GM12875 (cell line): Measurements from ENCODE around the gene RASD2.

Experiments
- H3K4me3 ChIP-seq: one replicate; pipeline ENCODE4 v1.5.1; 2011; ENCODE audit warnings: low read depth, low read length, control low read depth
- TF ChIP-seq, protein P1 (sequence below): IDR thresholded peaks from 2 replicates; pipeline ENCODE4 v1.5.1; 2011; ENCODE audit warnings: low read depth, mild to moderate bottlenecking, control low read depth, inconsistent platforms, low read length, moderate library complexity, borderline replicate concordance; ENCODE audit not compliant: insufficient read depth

The RASD2 gene

DNA sequence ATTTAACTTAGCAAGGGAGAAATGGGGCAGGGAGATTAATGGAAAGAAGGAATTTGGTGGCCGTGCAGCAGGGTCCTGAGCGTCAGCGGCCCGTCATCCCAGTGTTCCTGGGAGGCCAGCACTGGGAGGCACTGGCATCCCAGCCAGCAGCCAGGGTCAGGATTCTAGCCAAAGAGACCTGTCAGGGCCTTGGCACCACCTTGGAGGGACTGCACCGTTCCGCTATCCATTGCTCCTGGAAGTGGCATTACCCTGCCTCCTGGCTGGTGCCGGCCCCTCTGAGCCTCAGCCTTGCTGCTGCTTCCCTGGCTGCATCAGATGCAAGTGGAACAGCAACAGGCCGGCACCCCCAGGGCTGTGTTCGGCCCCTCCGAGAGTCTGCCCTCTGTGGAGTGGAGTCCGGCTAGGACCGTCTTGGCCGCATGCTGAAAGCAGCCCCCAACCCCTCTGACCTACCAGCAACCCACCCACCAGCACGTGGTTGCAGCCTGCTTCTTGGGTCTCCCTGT lies 30.1 kb downstream of the RASD2 start:
- TF ChIP-seq, protein P1, sequence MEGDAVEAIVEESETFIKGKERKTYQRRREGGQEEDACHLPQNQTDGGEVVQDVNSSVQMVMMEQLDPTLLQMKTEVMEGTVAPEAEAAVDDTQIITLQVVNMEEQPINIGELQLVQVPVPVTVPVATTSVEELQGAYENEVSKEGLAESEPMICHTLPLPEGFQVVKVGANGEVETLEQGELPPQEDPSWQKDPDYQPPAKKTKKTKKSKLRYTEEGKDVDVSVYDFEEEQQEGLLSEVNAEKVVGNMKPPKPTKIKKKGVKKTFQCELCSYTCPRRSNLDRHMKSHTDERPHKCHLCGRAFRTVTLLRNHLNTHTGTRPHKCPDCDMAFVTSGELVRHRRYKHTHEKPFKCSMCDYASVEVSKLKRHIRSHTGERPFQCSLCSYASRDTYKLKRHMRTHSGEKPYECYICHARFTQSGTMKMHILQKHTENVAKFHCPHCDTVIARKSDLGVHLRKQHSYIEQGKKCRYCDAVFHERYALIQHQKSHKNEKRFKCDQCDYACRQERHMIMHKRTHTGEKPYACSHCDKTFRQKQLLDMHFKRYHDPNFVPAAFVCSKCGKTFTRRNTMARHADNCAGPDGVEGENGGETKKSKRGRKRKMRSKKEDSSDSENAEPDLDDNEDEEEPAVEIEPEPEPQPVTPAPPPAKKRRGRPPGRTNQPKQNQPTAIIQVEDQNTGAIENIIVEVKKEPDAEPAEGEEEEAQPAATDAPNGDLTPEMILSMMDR, result no peak
- no peak overlapping the region for H3K4me3 ChIP-seq

DNA sequence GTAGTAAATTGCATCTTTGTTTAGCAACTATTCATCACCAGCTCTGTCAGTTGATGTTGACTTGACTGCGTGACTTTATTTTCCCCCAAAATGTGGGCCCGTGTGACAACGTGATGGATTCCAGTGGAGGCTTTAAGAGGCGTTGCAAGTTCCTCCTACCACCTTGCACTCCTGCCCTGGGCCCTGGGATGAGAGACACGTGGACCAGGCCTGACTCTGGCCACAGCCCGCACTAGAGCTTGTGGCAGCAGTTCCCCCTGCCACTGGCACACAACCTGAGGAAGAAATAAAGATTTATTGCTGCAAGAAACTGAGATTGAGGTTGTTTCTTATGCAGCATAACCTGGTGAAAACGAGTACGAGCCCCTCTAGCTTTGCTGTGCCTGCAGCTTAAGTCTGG lies 31.9 kb downstream of the RASD2 start:
- TF ChIP-seq, protein P1, result no peak
- no peak overlapping the region for H3K4me3 ChIP-seq

DNA sequence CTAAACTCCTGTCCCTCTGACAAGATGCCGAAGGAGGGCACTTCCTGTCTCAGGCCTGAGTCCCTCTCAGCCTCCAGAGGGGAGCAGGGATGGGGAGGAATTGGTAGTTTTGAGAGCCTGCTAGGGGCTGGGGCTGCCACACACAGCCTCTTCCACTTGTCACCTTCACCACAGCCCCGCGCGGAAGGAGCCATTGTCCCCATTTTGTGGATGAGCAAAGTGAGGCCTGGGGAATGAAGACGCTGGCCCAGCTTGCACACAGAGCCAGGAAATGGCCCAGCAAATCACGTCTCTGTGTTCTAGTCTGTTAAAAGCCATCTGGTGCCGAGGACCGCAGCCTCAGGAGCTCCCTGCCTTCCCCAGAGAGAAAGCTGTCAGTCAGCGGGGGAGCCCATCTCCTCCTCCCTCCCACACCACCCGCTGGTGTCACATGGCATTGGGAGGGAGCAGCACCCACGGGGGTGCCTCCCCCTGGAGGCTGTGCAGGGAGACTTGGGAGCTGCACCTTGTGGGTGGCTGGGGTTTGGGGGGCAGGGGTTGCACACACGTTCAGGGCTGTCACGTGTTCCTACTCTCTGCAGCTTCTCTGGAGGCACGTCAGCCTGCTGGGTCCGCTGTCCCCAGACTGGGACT lies 34.6 kb downstream of the RASD2 start:
- no peak overlapping the region for H3K4me3 ChIP-seq
- TF ChIP-seq, protein P1, result no peak

DNA sequence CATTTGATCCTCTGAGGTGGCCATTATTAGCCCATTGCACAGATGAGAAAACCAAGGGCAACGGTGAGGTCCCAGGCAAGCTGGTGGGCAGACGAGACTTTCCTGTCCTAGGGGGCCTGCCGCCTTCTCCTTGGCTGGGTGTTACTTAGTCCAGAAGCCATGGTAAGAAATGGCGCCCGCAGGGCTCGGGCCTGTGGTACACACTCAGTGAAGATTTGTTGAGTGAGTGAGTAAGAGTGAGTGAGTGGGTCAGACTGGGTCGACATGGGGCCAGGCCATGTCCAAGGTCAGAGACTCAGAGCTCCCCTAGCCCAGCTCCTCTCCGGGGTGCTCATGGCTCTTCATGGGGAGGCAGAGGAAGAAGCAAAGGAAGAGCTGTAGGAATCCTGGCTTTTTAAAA lies 36.0 kb downstream of the RASD2 start:
- TF ChIP-seq, protein P1, result no peak
- H3K4me3 ChIP-seq, result no peak overlapping the region

DNA sequence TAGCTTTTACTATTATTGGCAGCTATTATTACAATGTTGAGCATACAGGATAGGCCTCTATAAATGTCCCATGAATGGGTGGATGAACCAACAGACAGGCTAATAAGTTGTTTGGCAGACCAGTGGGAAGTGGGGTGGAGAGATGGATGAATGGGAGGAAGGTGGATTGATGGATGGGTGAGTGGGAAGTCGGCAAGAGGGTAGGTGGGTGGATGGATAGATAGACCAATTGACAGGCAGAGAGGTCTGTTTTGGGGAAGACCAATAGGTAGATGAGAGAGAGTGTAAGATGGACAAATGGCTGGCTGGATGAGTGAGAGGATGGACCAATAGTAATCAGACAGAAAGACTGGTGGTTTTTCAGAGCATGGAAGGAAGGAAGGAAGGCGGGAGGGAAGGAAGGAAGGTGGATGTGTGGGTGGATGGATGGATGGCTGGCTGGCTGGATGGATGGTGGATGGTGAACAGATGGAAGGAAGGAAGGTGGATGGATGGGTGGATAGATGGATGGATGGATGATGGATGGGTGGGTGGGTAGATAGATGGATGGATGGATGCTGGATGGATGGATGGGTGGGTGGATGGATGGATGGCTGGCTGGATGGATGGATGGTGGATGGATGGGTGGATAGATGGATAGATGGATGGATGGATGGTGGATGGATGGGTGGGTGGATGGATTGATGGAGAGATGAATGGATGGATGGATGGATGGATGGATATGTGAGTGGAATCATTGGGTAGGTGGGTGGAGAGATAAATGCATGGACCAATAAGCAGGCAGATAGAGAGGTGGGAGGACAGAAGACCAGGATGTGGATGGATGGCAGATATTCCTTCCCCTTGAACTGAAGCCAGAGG lies 37.4 kb downstream of the RASD2 start:
- TF ChIP-seq, protein P1, result no peak
- no peak overlapping the region for H3K4me3 ChIP-seq

DNA sequence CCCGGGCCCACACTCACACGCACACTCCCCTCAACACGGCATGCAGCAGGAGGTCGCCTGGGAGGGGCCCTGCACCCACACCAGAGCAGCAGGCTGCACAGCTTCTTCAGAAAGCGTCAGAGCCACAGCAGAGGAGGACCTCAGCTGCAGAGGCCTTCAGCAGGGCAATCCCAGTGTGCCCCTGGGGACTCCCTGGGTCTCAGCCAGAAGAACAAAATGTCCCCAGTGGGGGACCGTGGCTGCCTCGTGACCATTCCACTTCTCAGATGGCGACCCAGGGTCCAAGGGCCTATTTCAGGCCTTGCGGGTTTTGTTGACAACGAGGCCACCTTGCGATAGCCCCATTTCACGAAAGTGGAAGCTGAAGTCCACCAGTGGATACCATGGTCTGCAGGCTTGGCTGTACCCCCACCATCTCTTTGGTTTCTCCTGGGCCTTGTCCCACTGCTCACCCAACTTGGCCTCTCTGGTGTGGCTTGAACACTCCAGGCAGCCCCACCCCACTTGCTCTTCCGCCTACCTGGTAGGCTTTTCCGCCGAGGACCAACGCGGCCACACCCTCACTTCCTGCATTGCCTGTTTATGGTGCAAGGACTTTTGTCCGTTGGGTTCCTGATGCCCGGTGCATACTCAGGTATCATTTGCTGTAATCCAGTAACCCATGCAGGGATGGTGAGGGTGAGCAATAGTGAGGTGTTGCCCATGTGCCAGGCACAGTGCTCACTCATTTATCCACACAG lies 38.4 kb downstream of the RASD2 start:
- TF ChIP-seq, protein P1, result no peak
- H3K4me3 ChIP-seq, result no peak overlapping the region
